Caco-2 (cell line): ENCODE data around the gene DAD1. TPM values are rescaled to one million over a fixed set of nuclear protein-coding genes. Genes with fewer than 3 reads are reported as not detected.

Source experiments
- BruUV-seq: library from RNA; stranded (reverse); fragments of 400-500 nt; replicated peaks from 2 replicates; lab custom pipeline; 2021; lab: Mats Ljungman, UMichigan
- CTCF ChIA-PET: fragments of 300-600 bp; sonication (Branson Sonifier 250); formaldehyde crosslinking; loops from one replicate; lab custom pipeline; 2022; ENCODE audit warnings: antibody characterized with exemption; lab: Charles Lee
- POLR2A ChIA-PET: fragments of 300-600 bp; sonication (Branson Sonifier 250); formaldehyde crosslinking; loops from one replicate; lab custom pipeline; 2022; ENCODE audit warnings: antibody characterized with exemption; lab: Charles Lee
- DNase-seq, 2 experiments: peaks; one replicate each; pipeline versions ENCODE4 v3.0.0 to v3.0.0-alpha.2; 2020 to 2022
- H3K27me3 ChIP-seq: replicated peaks from 2 replicates; pipeline ENCODE4 v1.6.0; 2011; ENCODE audit warnings: low read length; ENCODE audit not compliant: control insufficient read depth, insufficient read depth
- H3K36me3 ChIP-seq: 2 replicates; pipeline ENCODE4 v1.5.1; 2011; ENCODE audit warnings: low read length; ENCODE audit not compliant: control insufficient read depth, insufficient read depth
- H3K4me1 ChIP-seq: fragments of 250-450 bp; sonication (Bioruptor Pico); 2 replicates; pipeline ENCODE4 v1.5.1; 2020; ENCODE audit warnings: mild to moderate bottlenecking
- H3K4me3 ChIP-seq: 2 replicates; pipeline ENCODE4 v1.5.1; 2011; ENCODE audit warnings: low read depth, mild to moderate bottlenecking, control low read depth, low read length
- H3K9me3 ChIP-seq: fragments of 250-450 bp; sonication (Bioruptor Pico); 2 replicates; pipeline ENCODE4 v1.5.1; 2020; ENCODE audit warnings: mild to moderate bottlenecking, moderate library complexity
- H3K27ac Mint-ChIP-seq: one replicate; pipeline ENCODE4 v1.8.0; 2022; ENCODE audit warnings: mixed read lengths; ENCODE audit not compliant: unreplicated experiment
- H3K27me3 Mint-ChIP-seq: one replicate; pipeline ENCODE4 v1.8.0; 2022; ENCODE audit warnings: mixed read lengths; ENCODE audit not compliant: insufficient read depth, unreplicated experiment
- H3K36me3 Mint-ChIP-seq: one replicate; pipeline ENCODE4 v1.8.0; 2022; ENCODE audit warnings: mild to moderate bottlenecking, mixed read lengths; ENCODE audit not compliant: insufficient read depth, unreplicated experiment
- H3K4me1 Mint-ChIP-seq: one replicate; pipeline ENCODE4 v1.8.0; 2022; ENCODE audit warnings: low read depth, mixed read lengths; ENCODE audit not compliant: unreplicated experiment
- H3K4me3 Mint-ChIP-seq: one replicate; pipeline ENCODE4 v1.8.0; 2022; ENCODE audit warnings: mild to moderate bottlenecking, moderate library complexity, mixed read lengths; ENCODE audit not compliant: unreplicated experiment
- H3K9me3 Mint-ChIP-seq: one replicate; pipeline ENCODE4 v1.8.0; 2022; ENCODE audit warnings: mixed read lengths; ENCODE audit not compliant: unreplicated experiment
- CTCF ChIP-seq, 2 experiments: fragments of 200-600 bp in 1 of 2; IDR thresholded peaks; 1 replicate in 1 of 2; 2 replicates in 1 of 2; pipeline versions ENCODE4 v1.5.1 to v1.8.0; 2011 to 2022; ENCODE audit warnings: antibody characterized with exemption in 1 of 2, control low read depth in 1 of 2, inconsistent platforms in 1 of 2, low read depth in 1 of 2, low read length in 1 of 2, mild to moderate bottlenecking in 1 of 2, moderate library complexity in 1 of 2; ENCODE audit not compliant: insufficient read depth in 1 of 2, severe bottlenecking in 1 of 2, unreplicated experiment in 1 of 2
- intact Hi-C: fragments of 100-400 bp; cut with micrococcal nuclease; formaldehyde crosslinking; loops from one replicate; pipeline ENCODE4 v1.10.0; 2022; ENCODE audit not compliant: unreplicated experiment
- total RNA-seq: library from RNA; stranded (reverse); gene quantifications from 2 replicates; pipeline ENCODE4 v1.2.3, GENCODE V29; 2022

DAD1 gene
- total RNA-seq, 1 experiment from 2014 or later = 160 TPM

GRCh38 chr14:22535126-22535525 lies 53.9 kb downstream of the DAD1 start:
- Histone ChIP-seq H3K9me3 (no peaks in the 10 kb centered on the region), H3K4me1 (peaks cover 11% of the 10 kb centered on the region), H3K27me3 (no peaks in the 10 kb centered on the region), H3K4me3 (no peak overlapping the region), H3K36me3 (no peaks in the 10 kb centered on the region)
- no peak overlapping the region for H3K27ac Mint-ChIP-seq
- BruUV-seq = no TSS peak
- H3K4me1 Mint-ChIP-seq = no peaks in the 10 kb centered on the region
- no peaks in the 10 kb centered on the region for H3K9me3 Mint-ChIP-seq
- no peaks in the 10 kb centered on the region for H3K27me3 Mint-ChIP-seq
- ChIA-PET CTCF (no interaction called here), POLR2A (no interaction called here)
- no peak for TF ChIP-seq CTCF (IDR thresholded peaks at IDR 0.05; ENCODE audit: insufficient read depth in 1 of 2, low read depth in 1 of 2, low read length in 1 of 2, severe bottlenecking in 1 of 2, unreplicated experiment in 1 of 2)
- intact Hi-C loops = no loop called here
- DNase-seq = no peak
- H3K4me3 Mint-ChIP-seq = no peak overlapping the region
- H3K36me3 Mint-ChIP-seq = no peaks in the 10 kb centered on the region

GRCh38 chr14:22534547-22534946 lies 54.5 kb downstream of the DAD1 start:
- Mint-ChIP-seq H3K9me3 (no peaks in the 10 kb centered on the region), H3K36me3 (no peaks in the 10 kb centered on the region), H3K4me1 (no peaks in the 10 kb centered on the region), H3K27ac (no peak overlapping the region), H3K27me3 (no peaks in the 10 kb centered on the region), H3K4me3 (no peak overlapping the region)
- no TSS peak for BruUV-seq
- DNase-seq = no peak
- intact Hi-C loops = no loop called here
- no peak for TF ChIP-seq CTCF (IDR thresholded peaks at IDR 0.05; ENCODE audit: insufficient read depth in 1 of 2, low read depth in 1 of 2, low read length in 1 of 2, severe bottlenecking in 1 of 2, unreplicated experiment in 1 of 2)
- ChIA-PET CTCF (no interaction called here), POLR2A (no interaction called here)
- H3K9me3 ChIP-seq = no peaks in the 10 kb centered on the region
- H3K36me3 ChIP-seq = no peaks in the 10 kb centered on the region
- H3K27me3 ChIP-seq = no peaks in the 10 kb centered on the region
- H3K4me3 ChIP-seq = no peak overlapping the region
- H3K4me1 ChIP-seq = peaks cover 11% of the 10 kb centered on the region

GRCh38 chr14:22533739-22534359 lies 55.2 kb downstream of the DAD1 start:
- H3K27me3 Mint-ChIP-seq = no peaks in the 10 kb centered on the region
- no peak for TF ChIP-seq CTCF (IDR thresholded peaks at IDR 0.05; ENCODE audit: insufficient read depth in 1 of 2, low read depth in 1 of 2, low read length in 1 of 2, severe bottlenecking in 1 of 2, unreplicated experiment in 1 of 2)
- no peaks in the 10 kb centered on the region for H3K9me3 Mint-ChIP-seq
- Histone ChIP-seq H3K9me3 (no peaks in the 10 kb centered on the region), H3K27me3 (no peaks in the 10 kb centered on the region), H3K4me3 (no peak overlapping the region), H3K36me3 (no peaks in the 10 kb centered on the region), H3K4me1 (peaks cover 11% of the 10 kb centered on the region)
- DNase-seq = no peak
- H3K4me3 Mint-ChIP-seq = no peak overlapping the region
- no peak overlapping the region for H3K27ac Mint-ChIP-seq
- no peaks in the 10 kb centered on the region for H3K4me1 Mint-ChIP-seq
- ChIA-PET POLR2A (no interaction called here), CTCF (no interaction called here)
- intact Hi-C loops = no loop called here
- no peaks in the 10 kb centered on the region for H3K36me3 Mint-ChIP-seq
- no TSS peak for BruUV-seq
